Spinal cord (tissue), 10 donors: Measurements from ENCODE around the gene SERINC5. TPM values are rescaled to one million over a fixed set of nuclear protein-coding genes. Genes with fewer than 3 reads are reported as not detected.

Experiments
- DNase-seq, 6 donors: peaks; one replicate each; pipeline versions ENCODE4 v3.0.0 to v3.0.0-alpha.2; 2013 to 2015; ENCODE audit warnings: low spot score in 6 of 6, low read depth in 4 of 6
- H3K27ac ChIP-seq: one replicate; pipeline ENCODE4 v1.5.1; 2013; ENCODE audit warnings: low read depth, low read length, control low read depth
- H3K27me3 ChIP-seq: one replicate; pipeline ENCODE4 v1.6.1; 2013; ENCODE audit warnings: low read length; ENCODE audit not compliant: control insufficient read depth, insufficient read depth
- H3K36me3 ChIP-seq: one replicate; pipeline ENCODE4 v1.6.1; 2013; ENCODE audit warnings: low read length; ENCODE audit not compliant: control insufficient read depth, insufficient read depth
- H3K4me1 ChIP-seq: one replicate; pipeline ENCODE4 v1.6.1; 2013; ENCODE audit warnings: low read length; ENCODE audit not compliant: control insufficient read depth, insufficient read depth
- H3K4me3 ChIP-seq: one replicate; pipeline ENCODE4 v1.5.1; 2013; ENCODE audit warnings: low read depth, low read length, control low read depth
- H3K9me3 ChIP-seq: one replicate; pipeline ENCODE4 v1.6.1; 2013; ENCODE audit warnings: low read length; ENCODE audit not compliant: control insufficient read depth, insufficient read depth
- WGBS: methylation state at CpG from one replicate; pipeline ENCODE4 v1.1.5; 2013; ENCODE audit warnings: missing lambda C conversion rate; ENCODE audit not compliant: insufficient coverage; 5-methylcytosine and 5-hydroxymethylcytosine counted together
- polyA plus RNA-seq, 2 donors: library from polyadenylated mRNA; unstranded; fragments of 120-200 nt; gene quantifications; one replicate each; pipeline ENCODE4 v1.2.1, GENCODE V29; 2013; ENCODE audit not compliant: insufficient read length in 2 of 2
- total RNA-seq, 2 donors: library from RNA; depleted of rRNA in 1 of 2; stranded (reverse); fragments of 120-200 nt in 1 of 2; fragments of >200 nt in 1 of 2; gene quantifications; one replicate each; pipeline versions ENCODE4 v1.2.3 to v1.2.4, GENCODE V29; 2013 to 2014
- donor health status: healthy.

Gene SERINC5
- total and polyA plus RNA-seq, 4 donors = 43.2 to 67.5 (median 54.1) TPM

DNA sequence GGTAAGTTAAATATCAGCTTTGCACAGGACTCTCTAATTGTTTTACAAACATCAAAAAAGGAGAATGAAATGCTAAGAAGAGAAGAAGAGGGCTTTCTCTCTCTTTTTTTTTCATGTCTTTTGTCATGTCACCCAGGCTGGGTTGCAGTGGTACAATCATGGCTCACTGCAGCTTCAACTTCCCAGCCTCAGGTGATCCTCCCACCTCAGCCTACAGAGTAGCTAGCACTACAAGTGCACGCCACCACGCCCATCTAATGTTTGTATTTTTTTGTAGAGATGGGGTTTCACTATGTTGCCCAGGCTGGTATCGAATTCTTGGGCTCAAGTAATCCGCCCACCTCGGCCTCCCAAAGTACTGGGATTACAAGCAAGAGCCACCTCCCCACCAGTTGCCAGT, 18.6 kb downstream of the SERINC5 start:
- H3K9me3 ChIP-seq = no peaks in the 10 kb centered on the region
- H3K27me3 ChIP-seq = no peaks in the 10 kb centered on the region
- H3K36me3 ChIP-seq = peaks cover 3% of the 10 kb centered on the region
- H3K27ac ChIP-seq = no peak overlapping the region
- 93% methylated on average over 2 of the region's 5 CpGs for WGBS
- DNase-seq = no peak
- no peak overlapping the region for H3K4me3 ChIP-seq
- H3K4me1 ChIP-seq = peaks cover 26% of the 10 kb centered on the region

DNA sequence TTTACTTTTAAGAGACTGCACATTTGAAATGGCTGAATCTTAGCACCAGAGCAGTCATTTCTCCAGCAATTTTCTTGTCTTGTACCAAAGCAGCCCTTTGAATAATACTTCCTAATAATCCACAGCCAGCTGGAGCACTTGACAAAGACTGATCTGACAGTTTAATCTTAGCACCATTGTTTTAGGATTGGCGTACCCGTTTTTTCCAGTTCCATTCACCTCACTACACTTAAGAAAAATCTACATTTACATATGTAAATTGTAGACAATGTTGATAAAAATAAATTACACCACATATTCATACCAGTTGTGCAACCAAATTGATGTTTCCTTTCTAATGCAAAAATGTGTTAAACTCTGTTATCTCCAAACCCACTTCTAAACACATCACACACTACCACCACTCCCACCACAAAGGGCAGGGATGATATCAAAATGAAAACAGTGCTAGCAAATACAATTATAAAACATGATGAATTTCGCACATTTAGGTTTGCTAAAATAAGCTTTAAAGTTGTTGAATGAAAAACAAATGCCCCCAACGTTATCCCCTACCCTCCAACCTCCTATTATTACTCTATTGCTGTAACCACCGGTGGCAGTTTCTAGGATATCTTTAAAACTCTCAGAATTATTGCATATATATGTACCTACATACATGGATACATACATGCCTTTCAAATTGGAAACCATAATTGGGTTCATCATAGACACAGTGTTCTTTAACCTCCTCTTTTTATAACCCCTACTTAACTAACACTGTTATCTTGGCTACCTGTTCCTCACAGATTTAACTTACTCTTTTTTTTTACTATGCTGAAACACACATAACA, 21.5 kb downstream of the SERINC5 start:
- no CpG with 5 or more reads among the region's 5 CpGs for whole genome bisulfite sequencing
- Histone ChIP-seq H3K27me3 (no peaks in the 10 kb centered on the region), H3K9me3 (no peaks in the 10 kb centered on the region), H3K27ac (no peak overlapping the region), H3K4me3 (no peak overlapping the region), H3K36me3 (no peaks in the 10 kb centered on the region), H3K4me1 (peaks cover 17% of the 10 kb centered on the region)
- DNase-seq = no peak

DNA sequence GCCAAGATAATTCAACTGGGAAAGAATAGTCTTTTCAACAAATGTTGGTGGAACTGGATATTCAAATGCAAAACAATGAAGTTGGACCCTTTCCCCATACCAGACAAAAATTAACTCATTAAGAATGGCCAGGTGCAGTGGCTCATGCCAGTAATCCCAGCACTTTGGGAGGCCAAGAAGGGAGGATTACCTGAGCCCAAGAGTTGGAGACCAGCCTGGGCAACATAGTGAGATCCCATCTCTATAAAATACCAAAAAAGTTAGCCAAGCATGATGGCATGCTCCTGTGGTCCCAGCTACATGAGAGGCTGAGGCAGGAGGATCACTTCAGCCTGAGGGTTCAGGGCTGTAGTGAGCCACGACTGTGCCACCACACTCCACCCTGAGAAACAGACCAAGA, 24.2 kb downstream of the SERINC5 start:
- no peak for DNase-seq
- no peak overlapping the region for H3K4me3 ChIP-seq
- no peak overlapping the region for H3K27ac ChIP-seq
- 100% methylated on average over 1 of the region's 1 CpG for WGBS
- no peaks in the 10 kb centered on the region for H3K4me1 ChIP-seq
- no peaks in the 10 kb centered on the region for H3K27me3 ChIP-seq
- no peaks in the 10 kb centered on the region for H3K9me3 ChIP-seq
- no peaks in the 10 kb centered on the region for H3K36me3 ChIP-seq

DNA sequence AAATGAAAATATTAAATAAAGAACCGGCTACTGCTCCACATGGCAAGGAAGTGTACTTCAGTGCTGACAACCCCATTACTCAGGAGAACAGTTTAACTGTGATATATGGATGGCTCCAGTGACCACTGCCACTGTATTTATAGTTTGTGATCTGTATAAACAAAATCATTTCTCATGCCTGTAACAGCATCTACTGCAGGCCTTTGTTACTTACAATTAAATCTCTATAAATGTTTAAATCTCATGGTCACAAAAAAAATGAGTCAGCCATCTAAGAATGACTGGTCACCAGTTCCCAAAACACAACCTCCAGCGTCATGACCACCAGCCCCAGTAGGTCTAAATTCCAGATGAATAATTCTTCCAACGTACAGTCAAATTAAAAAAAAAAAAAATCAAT, 24.6 kb downstream of the SERINC5 start:
- H3K4me1 ChIP-seq = no peaks in the 10 kb centered on the region
- H3K27ac ChIP-seq = no peak overlapping the region
- H3K4me3 ChIP-seq = no peak overlapping the region
- H3K27me3 ChIP-seq = no peaks in the 10 kb centered on the region
- DNase-seq = no peak
- H3K9me3 ChIP-seq = no peaks in the 10 kb centered on the region
- H3K36me3 ChIP-seq = no peaks in the 10 kb centered on the region
- WGBS = 34% methylated on average over 2 of the region's 3 CpGs

DNA sequence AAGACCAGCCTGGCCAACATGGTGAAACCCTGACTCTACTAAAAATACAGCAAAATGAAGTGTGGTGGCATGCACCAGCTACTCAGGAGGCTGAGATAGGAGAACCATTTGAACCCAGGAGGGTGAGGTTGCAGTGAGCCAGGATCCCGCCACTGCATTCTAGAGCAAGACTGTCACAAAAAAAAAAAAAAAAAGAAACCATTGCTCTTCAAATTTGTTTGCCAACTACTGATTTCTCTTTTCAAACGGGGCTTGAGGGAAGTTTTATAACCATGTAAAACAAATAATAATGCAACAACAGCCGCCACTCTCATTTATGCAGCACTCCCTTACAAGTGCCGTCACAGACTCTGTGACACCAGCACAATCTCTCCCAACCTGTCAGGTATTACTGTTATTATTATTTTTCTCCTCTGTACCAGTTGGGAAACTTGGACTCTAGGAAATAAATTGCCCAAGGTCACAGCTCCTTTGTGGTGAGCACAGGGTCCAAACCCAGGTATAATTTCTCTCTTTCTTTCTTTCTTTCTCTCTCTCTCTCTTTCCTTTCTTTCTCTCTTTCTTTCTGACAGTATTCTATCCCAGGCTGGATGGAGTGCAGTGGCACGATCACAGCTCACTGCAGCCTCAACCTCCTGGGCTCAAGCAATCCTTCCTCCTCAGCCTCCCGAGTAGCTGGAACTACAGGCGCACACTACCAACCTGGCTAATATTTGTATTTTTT, 25.4 kb downstream of the SERINC5 start:
- H3K27ac ChIP-seq = no peak overlapping the region
- no peaks in the 10 kb centered on the region for H3K9me3 ChIP-seq
- no peak overlapping the region for H3K4me3 ChIP-seq
- WGBS = 100% methylated on average over 1 of the region's 7 CpGs
- no peak for DNase-seq
- H3K27me3 ChIP-seq = no peaks in the 10 kb centered on the region
- H3K4me1 ChIP-seq = no peaks in the 10 kb centered on the region
- no peaks in the 10 kb centered on the region for H3K36me3 ChIP-seq

DNA sequence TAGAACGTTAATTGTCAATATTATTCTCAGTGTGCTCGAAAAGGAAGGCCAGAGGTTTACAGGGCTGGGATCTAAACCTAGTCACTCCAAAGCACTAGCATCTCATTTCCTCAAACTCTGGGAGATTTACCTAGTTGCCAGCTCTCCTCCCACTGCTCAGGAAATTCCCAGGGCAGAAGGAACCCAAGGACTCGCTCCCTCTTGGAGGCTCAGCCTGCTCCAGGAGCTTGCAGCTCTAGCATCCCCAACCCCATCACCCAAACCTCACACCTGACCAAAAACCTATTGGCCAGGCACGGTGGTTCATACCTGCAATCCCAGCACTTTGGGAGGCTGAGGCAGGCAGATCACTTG, 26.0 kb downstream of the SERINC5 start:
- no peak overlapping the region for H3K4me3 ChIP-seq
- peak overlapping the region; percentile 6 for H3K27ac ChIP-seq
- H3K9me3 ChIP-seq = no peaks in the 10 kb centered on the region
- no peaks in the 10 kb centered on the region for H3K36me3 ChIP-seq
- 80% methylated on average over 1 of the region's 4 CpGs for WGBS
- H3K4me1 ChIP-seq = no peaks in the 10 kb centered on the region
- H3K27me3 ChIP-seq = no peaks in the 10 kb centered on the region
- no peak for DNase-seq

DNA sequence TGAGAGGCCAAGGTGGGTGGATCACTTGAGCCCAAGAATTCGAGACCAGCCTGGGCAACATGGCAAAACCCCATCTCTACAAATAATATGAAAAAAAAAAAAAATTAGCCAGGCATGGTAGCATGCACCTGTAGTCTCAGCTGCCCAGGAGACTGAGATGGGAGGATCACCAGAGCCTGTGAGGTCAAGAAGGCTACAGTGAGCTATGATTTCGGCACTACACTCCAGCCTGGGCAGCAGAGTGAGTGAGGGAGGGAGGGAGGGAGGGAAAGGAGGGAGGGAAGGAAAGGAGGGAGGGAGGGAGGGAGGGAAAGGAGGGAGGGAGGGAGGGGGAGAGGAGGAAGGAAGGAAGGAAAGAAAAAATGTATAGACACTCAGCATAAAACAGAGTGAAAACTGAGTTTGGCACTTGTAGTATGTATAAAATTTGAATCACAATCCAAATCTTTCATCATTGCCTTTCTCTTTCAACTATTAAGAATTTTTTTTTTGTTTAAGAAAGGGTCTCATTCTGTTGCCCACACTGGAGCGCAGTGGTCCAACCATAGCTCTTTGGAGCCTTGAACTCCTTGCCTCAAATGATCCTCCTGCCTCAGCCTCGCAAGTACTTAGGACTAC, 27.8 kb downstream of the SERINC5 start:
- H3K9me3 ChIP-seq = no peaks in the 10 kb centered on the region
- no peak for DNase-seq
- H3K27ac ChIP-seq = no peak overlapping the region
- H3K4me3 ChIP-seq = no peak overlapping the region
- H3K36me3 ChIP-seq = no peaks in the 10 kb centered on the region
- WGBS = no CpG with 5 or more reads among the region's 4 CpGs
- no peaks in the 10 kb centered on the region for H3K4me1 ChIP-seq
- H3K27me3 ChIP-seq = no peaks in the 10 kb centered on the region

DNA sequence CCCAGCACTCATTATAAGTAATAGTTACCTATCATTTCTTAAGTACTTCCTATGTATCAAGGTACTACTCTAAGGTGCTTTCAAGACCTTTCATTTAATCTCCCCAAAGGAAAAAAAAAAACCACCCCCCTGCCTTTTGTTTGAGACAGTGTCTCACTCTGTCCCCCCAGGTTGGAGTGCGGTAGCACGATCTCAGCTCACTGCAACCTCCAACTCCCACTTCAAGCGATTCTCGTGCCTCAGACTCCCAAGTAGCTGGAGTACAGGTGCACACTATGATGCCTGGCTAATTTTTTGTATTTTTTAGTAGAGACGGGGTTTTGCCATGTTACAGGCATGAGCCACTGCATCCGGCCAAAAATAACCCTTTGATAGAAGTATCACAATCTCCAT, 29.9 kb downstream of the SERINC5 start:
- Histone ChIP-seq H3K4me1 (peaks cover 3% of the 10 kb centered on the region), H3K36me3 (no peaks in the 10 kb centered on the region), H3K27me3 (no peaks in the 10 kb centered on the region), H3K27ac (no peak overlapping the region), H3K9me3 (no peaks in the 10 kb centered on the region), H3K4me3 (no peak overlapping the region)
- 100% methylated on average over 1 of the region's 6 CpGs for WGBS
- no peak for DNase-seq

DNA sequence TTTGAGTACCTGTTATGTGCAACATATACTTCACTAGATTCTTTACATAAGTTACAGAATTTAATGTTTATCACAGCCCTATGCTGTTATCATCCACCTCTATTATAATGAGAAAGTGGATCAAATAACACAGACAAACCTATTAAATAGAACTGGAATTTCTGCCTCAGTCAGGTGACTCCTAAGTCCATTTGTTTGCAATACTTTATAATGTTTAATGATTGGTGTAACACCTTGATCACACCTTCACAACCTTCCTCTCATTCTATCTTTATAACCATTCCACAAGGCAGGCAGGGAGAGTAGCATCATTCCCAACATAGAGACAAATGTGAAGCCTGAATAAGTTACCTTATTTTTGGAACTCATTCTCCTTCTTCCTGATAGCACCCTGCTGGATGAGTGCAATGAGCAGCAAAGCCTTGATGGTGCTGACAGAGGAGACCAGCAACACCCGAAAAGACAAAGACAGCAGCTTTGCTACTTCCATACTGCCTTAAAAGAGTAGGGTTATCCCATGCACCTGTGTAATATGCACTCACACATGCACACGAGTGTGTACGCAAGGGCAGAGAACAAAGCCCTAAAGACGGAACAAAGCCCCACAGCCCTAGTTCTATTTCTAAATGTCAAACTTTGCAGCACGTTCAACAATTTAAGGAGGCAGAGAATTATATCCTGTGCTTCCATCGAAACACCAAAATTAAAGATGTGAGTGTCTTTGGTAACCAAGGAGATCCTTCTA, 30.5 kb downstream of the SERINC5 start:
- no peaks in the 10 kb centered on the region for H3K9me3 ChIP-seq
- no peak overlapping the region for H3K4me3 ChIP-seq
- H3K4me1 ChIP-seq = peaks cover 9% of the 10 kb centered on the region
- H3K27me3 ChIP-seq = no peaks in the 10 kb centered on the region
- WGBS = 70% methylated on average over 4 of the region's 6 CpGs
- DNase-seq = no peak
- no peak overlapping the region for H3K27ac ChIP-seq
- peaks cover 4% of the 10 kb centered on the region for H3K36me3 ChIP-seq
